Activated naive CD4-positive, alpha-beta T cell (primary cell): ENCODE data around the gene POLR1B.
"Not testable (repeated sequence)": the region's sequence is repeated elsewhere in the genome, so short reads cannot be mapped to it uniquely, and the experiment has no call there.

Source experiments
- DNase-seq, 4 experiments: peaks; one replicate each; lab custom pipeline; 2025; lab: John Stamatoyannopoulos, UW

Gene POLR1B

GRCh38 chr2:112542123-112542983 lies at the start of gene POLR1B:
TSS of gene POLR1B (plus strand) at chr2:112542465. CDS start at chr2:112542495, 30 bp downstream.
- DNase-seq: peak; percentile 57 to 71 (median 62)

- DNase-seq: no peak
Measured at GRCh38 chr2:112493048-112493447, 49.2 kb upstream of the POLR1B start.

- no peak for DNase-seq
Measured at GRCh38 chr2:112493858-112494648, 48.2 kb upstream of the POLR1B start.

GRCh38 chr2:112494828-112495227 lies 47.4 kb upstream of the POLR1B start:
- DNase-seq: no peak

GRCh38 chr2:112495878-112496277 lies 46.4 kb upstream of the POLR1B start:
- DNase-seq: not testable (repeated sequence)

- peak in 1 of 4 experiments; percentile 1 for DNase-seq
Measured at GRCh38 chr2:112500850-112501484, 41.3 kb upstream of the POLR1B start.

GRCh38 chr2:112509239-112509998 lies 32.8 kb upstream of the POLR1B start:
- not testable (repeated sequence) for DNase-seq

GRCh38 chr2:112516801-112517200 lies 25.5 kb upstream of the POLR1B start:
- DNase-seq: no peak

- DNase-seq: no peak
Measured at GRCh38 chr2:112518807-112519206, 23.5 kb upstream of the POLR1B start.

GRCh38 chr2:112519506-112519905 lies 22.8 kb upstream of the POLR1B start:
- DNase-seq: no peak

GRCh38 chr2:112520234-112520783 lies 22.0 kb upstream of the POLR1B start:
- DNase-seq: no peak

GRCh38 chr2:112523291-112523777 lies 18.9 kb upstream of the POLR1B start:
- no peak for DNase-seq

- not testable (repeated sequence) for DNase-seq
Measured at GRCh38 chr2:112524276-112524675, 18.0 kb upstream of the POLR1B start.

- no peak for DNase-seq
Measured at GRCh38 chr2:112528541-112528940, 13.7 kb upstream of the POLR1B start.

GRCh38 chr2:112529757-112530156 lies 12.5 kb upstream of the POLR1B start:
- no peak for DNase-seq

GRCh38 chr2:112530728-112531127 lies 11.5 kb upstream of the POLR1B start:
- DNase-seq: no peak

- DNase-seq: no peak
Measured at GRCh38 chr2:112534826-112535225, 7.4 kb upstream of the POLR1B start.

- DNase-seq: not testable (repeated sequence)
Measured at GRCh38 chr2:112536665-112537064, 5.6 kb upstream of the POLR1B start.

GRCh38 chr2:112539306-112539705 lies 3.0 kb upstream of the POLR1B start:
- no peak for DNase-seq

GRCh38 chr2:112540906-112541305 lies 1.4 kb upstream of the POLR1B start:
- DNase-seq: no peak
